GM13976 (cell line): ENCODE results near the gene CRHR1.

Experiments used
- DNase-seq: peaks from one replicate; pipeline ENCODE4 v3.0.0; 2012; ENCODE audit warnings: low spot score
- in situ Hi-C: fragments of 300-500 bp; cut with MboI; formaldehyde crosslinking; loops from one replicate; pipeline ENCODE4 v1.12.0; 2022; ENCODE audit warnings: low sequenced_read_pairs, mixed read lengths, inconsistent platforms; ENCODE audit not compliant: unreplicated experiment
- TF ChIP-seq, protein P1 (sequence below): IDR thresholded peaks from 2 replicates; pipeline ENCODE4 v1.5.1; 2012; ENCODE audit warnings: borderline replicate concordance, mild to moderate bottlenecking; ENCODE audit not compliant: insufficient read depth; ENCODE audit errors: extremely low read depth, missing control alignments, control extremely low read depth

The CRHR1 gene

DNA sequence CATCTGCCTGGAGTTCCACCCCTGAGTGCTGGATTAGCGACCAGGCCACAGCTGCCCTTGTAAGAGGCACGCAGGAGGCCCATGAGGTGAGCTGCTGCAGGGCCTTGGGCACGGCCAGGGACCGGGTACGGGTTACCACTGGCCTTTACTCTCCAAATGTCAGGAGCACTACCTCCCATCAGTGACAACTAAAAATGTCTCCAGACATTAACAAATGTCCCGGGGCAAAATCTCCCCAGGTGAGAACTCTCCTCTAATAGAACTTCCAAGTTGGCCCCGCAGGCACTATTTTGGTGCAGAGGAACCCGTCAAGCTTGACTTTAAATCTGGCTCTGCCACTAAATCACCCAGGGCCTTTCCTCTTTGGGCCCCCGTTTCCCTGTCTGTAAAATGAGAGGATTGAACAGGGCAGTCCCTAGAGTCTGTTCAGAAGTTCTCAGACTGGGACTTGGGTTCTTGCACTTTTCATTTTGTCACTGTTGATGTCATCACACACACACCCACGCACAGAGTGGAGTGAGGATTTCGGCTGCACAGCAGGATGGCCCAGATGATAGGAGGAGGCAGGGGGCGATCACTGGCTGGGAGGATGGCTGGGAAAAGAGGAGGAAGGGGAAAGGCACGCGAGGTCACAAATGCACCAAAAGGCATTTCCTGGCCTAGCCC is 85.7 kb downstream of the CRHR1 start:
- in situ Hi-C loops, result no loop called here
- no peak for DNase-seq
- TF ChIP-seq, protein P1, sequence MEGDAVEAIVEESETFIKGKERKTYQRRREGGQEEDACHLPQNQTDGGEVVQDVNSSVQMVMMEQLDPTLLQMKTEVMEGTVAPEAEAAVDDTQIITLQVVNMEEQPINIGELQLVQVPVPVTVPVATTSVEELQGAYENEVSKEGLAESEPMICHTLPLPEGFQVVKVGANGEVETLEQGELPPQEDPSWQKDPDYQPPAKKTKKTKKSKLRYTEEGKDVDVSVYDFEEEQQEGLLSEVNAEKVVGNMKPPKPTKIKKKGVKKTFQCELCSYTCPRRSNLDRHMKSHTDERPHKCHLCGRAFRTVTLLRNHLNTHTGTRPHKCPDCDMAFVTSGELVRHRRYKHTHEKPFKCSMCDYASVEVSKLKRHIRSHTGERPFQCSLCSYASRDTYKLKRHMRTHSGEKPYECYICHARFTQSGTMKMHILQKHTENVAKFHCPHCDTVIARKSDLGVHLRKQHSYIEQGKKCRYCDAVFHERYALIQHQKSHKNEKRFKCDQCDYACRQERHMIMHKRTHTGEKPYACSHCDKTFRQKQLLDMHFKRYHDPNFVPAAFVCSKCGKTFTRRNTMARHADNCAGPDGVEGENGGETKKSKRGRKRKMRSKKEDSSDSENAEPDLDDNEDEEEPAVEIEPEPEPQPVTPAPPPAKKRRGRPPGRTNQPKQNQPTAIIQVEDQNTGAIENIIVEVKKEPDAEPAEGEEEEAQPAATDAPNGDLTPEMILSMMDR, result no peak

DNA sequence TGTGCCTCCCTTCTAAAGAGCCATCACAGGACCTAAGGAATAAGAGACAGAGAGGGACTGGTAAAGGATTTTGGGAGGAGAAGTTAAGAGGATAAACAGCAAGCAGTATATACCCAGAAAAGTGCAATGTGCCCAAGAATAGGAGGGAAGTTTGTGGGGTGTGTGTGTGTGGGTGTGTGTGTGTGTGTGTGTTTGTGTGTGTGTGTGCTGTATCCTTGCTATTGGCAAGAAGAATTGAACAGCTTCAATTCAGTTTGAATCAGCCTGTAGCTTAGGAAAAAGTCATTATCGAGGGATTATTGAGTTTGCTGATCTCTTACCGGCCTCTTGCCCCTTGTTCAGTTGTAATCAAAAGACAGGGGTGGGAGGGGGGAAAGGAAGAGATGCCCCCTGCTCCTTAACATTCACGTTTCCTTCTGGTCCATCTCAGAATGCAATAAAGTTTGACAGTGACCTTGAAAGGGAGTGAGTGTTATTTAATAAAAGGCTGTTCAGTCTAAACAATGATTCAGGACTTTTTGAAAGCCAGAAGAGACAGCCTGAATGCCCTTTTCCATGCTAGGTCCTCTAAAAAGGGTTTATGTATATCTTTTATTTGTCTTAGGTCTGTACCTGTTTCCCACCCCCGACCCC is 86.3 kb downstream of the CRHR1 start:
- in situ Hi-C loops, result no loop called here
- TF ChIP-seq, protein P1, result no peak
- DNase-seq, result no peak

DNA sequence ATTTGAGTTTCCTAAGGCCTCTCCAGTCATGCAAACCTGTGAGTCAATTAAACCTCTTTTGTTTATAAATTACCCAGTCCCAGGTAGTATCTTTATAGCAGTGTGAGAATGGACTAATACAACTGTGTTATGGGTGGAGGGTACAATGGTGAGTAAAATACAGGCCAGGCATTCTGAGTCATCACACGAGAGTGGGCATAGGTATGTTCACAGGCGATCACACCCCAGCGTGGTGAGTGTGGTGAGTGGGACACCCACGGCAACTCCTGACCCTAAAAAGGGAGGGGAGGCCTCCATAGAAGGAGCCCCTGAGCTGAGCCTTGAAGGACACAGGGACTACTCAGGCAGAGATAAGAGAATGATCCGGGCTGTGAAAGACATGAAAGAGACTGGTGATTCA is 87.6 kb downstream of the CRHR1 start:
- no peak for DNase-seq
- in situ Hi-C loops, result no loop called here
- TF ChIP-seq, protein P1, result no peak

DNA sequence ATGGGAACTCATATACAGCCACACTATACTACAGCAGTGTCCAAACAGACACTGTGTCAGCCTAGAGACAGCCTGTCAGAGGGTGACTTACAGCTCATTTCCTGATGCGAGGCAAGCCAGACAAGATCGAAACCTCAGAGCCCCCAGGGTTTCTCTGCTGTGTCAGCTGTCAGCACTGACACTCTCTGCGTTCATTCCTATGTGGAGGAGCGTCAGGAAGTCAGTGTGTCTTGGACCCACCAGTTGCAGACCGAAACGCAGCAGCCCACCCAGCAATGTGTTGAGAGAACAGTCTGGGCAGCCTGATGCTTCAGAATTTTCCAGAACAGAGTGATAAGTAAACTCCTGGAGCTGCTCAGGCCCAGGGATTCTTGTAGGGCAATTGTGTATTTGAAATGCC is 89.6 kb downstream of the CRHR1 start:
- DNase-seq, result no peak
- TF ChIP-seq, protein P1, result no peak
- in situ Hi-C loops, result no loop called here

DNA sequence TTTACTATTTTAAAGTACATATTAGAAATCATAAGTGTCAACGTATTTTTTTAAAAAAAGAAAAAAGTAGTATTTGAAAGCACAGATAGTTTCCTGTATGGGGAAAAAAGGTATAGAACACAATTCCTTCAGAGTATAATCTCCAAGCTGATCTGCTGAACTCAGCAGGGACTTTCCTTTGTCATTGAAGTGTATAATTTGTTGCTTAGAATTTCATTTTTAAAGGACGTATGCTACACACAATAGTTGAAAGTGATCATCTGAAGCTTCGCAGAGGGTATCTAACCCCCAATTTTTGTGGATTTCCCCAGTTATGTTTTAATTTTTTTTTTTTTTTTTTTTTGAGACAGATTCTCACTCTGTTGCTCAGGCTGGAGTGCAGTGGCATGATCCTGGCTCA is 90.0 kb downstream of the CRHR1 start:
- no peak for DNase-seq
- in situ Hi-C loops, result no loop called here
- TF ChIP-seq, protein P1, result no peak

DNA sequence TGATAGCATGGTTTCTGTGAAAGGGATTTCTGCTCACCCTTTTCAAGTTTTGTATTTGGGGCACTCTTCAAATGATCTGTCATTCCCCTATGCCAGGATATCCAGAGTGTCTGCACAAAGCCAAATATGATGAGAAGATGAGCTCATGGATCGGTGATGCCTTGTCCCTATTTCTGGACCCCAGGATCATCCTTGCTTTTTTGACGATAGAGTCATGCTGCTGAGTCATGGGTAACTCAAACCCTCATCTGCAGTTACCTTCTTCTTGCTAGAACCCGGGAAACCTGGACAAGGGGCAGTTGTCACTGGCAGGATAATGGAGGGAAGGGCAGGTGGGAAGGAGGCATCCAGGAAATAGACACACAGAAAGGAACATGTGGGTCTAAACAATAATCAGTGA is 92.4 kb downstream of the CRHR1 start:
- TF ChIP-seq, protein P1, result no peak
- in situ Hi-C loops, result no loop called here
- no peak for DNase-seq
